Measurements from ENCODE around the gene CCDC86.
A peak's percentile ranks its signal among the peaks of the same experiment; 100 is the strongest.

CCDC86 gene

GRCh38 chr11:60854140-60854846, 12.4 kb downstream of the CCDC86 start:
- peak; percentile 84 for DNase-seq

DNA sequence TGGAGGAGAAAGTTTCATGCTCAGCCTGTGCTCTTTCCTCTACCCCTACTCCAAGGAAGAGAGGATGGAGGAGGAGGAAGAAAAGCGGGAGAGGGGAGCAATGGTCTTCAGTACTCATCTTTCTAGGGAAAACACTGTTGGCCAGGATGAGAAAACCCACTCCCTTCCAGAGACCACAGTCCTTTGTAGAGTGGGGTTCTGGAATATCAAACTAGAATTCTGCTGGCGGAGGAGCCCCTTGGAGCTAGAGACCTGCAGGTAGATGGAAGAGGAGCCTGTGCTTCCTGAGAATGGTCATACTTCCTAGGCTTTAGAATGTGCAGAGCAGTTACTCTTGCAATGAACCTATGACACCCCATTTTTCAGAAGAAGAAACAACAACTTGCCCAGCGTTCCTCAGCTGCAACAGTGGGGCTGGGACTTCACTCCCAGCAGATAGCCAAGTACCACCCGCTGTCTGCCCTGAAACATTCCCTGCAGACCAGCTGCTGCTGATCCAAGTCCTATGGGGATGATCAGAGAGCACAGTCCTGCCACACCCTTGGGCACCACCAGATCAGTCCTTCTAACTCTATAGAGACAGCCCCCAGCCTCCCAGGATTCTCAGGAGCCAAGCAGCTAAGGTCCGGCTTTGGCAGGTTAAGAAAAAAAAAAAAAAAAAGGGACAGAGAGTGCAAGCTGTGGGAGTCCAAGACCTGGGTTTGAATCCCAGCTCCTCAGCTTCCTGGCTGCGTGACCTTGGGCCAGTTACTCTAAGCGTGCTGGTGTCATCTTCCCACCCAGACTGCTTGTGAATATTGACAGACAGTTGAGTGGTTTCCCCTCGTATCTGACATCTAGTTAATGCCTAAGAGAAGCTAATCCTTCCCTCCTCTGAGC, 13.2 kb downstream of the CCDC86 start:
- DNase-seq = no peak

DNA sequence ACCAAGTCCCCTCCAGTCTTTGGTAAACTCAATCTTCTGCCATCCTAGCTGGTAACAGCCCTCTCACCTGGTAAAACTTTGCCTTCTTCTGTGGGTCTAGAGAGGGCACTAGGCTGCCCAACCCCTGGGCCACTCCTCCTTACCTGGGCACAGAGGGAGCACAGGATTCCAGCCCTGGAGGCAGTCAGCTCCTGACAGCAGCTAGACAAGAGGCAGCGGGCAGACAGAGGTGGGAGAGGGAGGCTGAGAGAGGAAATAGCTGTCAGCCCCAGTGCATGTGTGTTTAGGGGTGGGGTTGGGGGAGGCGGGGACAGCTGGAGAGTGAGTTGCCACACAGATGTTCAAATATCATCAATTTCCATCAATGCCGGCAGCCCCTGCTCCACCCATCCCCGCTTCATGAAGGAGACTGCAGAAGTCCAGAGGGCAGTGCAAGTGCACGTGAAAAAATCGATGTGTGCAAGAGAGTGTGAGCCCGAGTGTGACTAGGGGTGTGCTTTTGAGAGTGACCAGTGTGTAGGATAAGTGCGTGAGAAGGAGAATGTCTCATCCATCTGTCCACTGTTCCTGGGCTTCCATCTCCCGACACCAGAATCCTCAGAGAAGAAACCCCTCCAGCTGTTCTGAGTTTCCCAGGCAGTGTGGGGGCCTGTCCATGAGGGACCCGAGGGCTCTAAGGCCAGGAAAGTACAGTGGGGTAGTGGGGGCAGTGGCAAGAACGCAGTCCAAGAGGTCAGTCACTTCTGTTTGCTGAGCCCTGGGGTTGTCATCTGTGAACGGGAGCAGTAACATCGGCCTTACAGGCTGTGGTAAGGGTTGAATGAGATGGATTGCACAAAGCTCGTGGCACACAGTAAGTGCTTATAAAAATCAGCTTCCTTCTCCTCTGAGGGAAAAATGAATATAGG, 14.1 kb downstream of the CCDC86 start, which contains the start of gene PTGDR2:
PTGDR2 (minus strand) TSS at position 225 of the 908 bp plus-strand sequence. CDS start 2,228 bp downstream, outside the sequence.
- peak; percentile 79 for DNase-seq

- no peak for DNase-seq
These were observed 15.7 kb downstream of the CCDC86 start for GRCh38 chr11:60857378-60858232.

- no peak for DNase-seq
These were observed 16.3 kb downstream of the CCDC86 start for GRCh38 chr11:60858236-60858635.

DNA sequence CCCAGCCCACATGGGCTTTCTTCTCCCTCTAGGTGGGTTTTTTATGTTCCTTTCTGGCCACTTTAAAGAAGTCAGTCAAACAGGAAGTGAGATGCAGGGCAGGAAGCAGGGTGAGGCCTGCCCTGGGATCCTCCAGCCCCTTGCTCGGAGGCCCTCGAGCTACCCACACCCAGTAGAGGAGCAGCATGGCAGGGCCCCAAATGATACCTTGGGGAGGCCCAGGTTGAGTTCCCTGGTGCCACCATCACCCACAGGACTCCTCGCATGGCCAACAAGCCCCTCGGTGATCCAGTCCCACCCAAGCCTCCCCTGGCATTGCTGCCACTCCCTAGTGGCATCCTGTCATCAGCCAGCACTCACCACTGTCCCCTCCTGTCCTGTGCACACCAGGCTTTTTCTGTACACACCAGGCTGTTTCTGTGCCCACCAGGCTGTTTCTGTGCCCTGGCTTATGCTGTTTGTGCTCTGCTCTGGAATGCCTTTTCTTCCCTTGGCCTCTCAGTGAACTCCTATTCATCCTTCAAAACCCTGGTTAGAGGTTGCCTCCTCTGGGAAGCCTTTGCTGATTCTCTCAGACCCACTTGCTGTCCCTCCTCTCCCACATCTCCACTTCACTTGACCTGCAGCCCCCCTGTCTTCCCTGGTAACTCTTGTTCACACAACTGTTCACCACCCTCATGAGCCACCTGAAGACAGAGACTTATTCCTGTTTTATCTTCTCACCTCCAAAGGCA, 17.0 kb downstream of the CCDC86 start:
- DNase-seq = no peak

- DNase-seq = no peak
These were observed 17.8 kb downstream of the CCDC86 start for GRCh38 chr11:60859616-60860250.

- DNase-seq = no peak
These were observed 19.0 kb downstream of the CCDC86 start for GRCh38 chr11:60860943-60861342.

- DNase-seq = no peak
These were observed 20.3 kb downstream of the CCDC86 start for GRCh38 chr11:60862171-60862570.

GRCh38 chr11:60863550-60864521, 21.9 kb downstream of the CCDC86 start:
- DNase-seq = peak; percentile 78

- peak; percentile 70 for DNase-seq
These were observed 23.1 kb downstream of the CCDC86 start for GRCh38 chr11:60864856-60865513.

GRCh38 chr11:60866911-60867870, 25.3 kb downstream of the CCDC86 start, which contains the start of gene ZP1:
Gene ZP1, plus strand, starts transcription at chr11:60867542. Its CDS starts 20 bp downstream, at chr11:60867562.
- DNase-seq = no peak

- DNase-seq = no peak
These were observed 26.2 kb downstream of the CCDC86 start for GRCh38 chr11:60867871-60868681.

DNA sequence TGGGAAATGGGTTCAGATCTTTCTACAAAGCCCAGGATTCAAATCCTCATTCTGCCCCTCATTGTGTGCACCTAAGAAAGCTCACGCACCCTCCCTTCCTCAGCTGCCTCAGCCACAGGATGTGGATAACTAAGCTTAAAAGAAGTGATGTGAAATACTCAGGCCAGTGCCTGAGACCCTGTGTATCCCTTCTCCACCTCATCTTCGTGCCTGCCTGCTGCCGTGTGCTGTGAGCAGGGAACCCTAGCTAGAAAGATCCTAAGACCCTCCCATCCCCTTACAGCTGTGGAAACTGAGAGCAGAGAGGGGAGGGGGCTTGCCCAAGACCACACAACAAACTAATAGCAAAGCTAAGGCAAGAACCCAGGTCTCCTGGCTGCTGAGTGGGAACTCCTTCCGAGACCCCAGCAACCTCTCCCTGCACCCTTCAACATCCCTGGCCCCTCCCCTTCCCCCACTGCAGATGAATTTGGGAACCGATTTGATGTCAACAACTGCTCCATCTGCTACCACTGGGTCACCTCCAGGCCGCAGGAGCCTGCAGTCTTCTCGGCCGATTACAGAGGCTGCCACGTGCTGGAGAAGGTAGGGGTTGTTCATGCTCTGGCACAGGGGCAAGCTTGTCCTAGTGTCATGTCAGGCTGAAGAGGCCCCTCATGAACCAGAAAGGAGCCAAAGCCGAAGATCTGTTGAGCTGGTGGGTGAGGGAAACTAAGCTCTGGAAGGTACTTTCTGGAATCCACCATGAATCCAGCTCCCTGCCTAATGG, 27.0 kb downstream of the CCDC86 start:
- DNase-seq = no peak

DNA sequence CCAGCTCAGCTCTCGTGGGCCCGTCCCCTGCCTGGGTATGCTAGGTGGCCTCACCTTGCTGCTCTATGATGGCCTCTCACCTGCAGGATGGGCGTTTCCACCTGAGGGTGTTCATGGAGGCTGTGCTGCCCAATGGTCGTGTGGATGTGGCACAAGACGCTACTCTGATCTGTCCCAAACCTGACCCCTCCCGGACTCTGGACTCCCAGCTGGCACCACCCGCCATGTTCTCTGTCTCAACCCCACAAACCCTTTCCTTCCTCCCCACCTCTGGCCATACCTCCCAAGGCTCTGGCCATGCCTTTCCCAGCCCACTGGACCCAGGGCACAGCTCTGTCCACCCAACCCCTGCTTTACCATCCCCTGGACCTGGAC, 27.5 kb downstream of the CCDC86 start:
- DNase-seq = no peak

- no peak for DNase-seq
These were observed 28.4 kb downstream of the CCDC86 start for GRCh38 chr11:60870276-60870675.
